Neural progenitor cell (in vitro differentiated cells): ENCODE data around the gene ZNF490.

Experiments used
- CTCF ChIP-seq: fragments of 200-600 bp; sonication (generic); IDR thresholded peaks from 2 replicates; pipeline ENCODE4 v1.5.1; 2017; ENCODE audit warnings: antibody characterized with exemption, mild to moderate bottlenecking
- EZH2 ChIP-seq: fragments of 200-600 bp; sonication (generic); IDR thresholded peaks from 2 replicates; pipeline ENCODE4 v1.6.1; 2017; ENCODE audit warnings: antibody characterized with exemption, mild to moderate bottlenecking, moderate library complexity
- EZH2phosphoT487 ChIP-seq: fragments of 200-600 bp; sonication (generic); IDR thresholded peaks from 2 replicates; pipeline ENCODE4 v1.6.1; 2017; ENCODE audit warnings: antibody characterized with exemption

- TF ChIP-seq EZH2phosphoT487 (no peak), CTCF (no peak), EZH2 (no peak)
These were observed 66.8 kb downstream of the ZNF490 start for GRCh38 chr19:12543855-12544254.
